Glomerular visceral epithelial cell (primary cell): Measurements from ENCODE around the gene APOLD1.
"Not testable (repeated sequence)": the region's sequence is repeated elsewhere in the genome, so short reads cannot be mapped to it uniquely, and the experiment has no call there.

Experiments
- DNase-seq: peaks from one replicate; pipeline ENCODE4 v3.0.0-alpha.2; 2016; ENCODE audit errors: extremely low spot score

Gene APOLD1

GRCh38 chr12:12839439-12839838 lies 54.0 kb downstream of the APOLD1 start:
- DNase-seq = not testable (repeated sequence)

- DNase-seq = peak; percentile 79
Observed at GRCh38 chr12:12839873-12840579, 54.6 kb downstream of the APOLD1 start.

- DNase-seq = no peak
Observed at GRCh38 chr12:12840580-12840899, 55.1 kb downstream of the APOLD1 start.
